ENCODE measurements around the gene FBXW9.
A peak's percentile ranks its signal among the peaks of the same experiment; 100 is the strongest.

The FBXW9 gene

GRCh38 chr19:12670159-12670928, 26.1 kb downstream of the FBXW9 start (continued):
- TF ChIP-seq, protein P1, sequence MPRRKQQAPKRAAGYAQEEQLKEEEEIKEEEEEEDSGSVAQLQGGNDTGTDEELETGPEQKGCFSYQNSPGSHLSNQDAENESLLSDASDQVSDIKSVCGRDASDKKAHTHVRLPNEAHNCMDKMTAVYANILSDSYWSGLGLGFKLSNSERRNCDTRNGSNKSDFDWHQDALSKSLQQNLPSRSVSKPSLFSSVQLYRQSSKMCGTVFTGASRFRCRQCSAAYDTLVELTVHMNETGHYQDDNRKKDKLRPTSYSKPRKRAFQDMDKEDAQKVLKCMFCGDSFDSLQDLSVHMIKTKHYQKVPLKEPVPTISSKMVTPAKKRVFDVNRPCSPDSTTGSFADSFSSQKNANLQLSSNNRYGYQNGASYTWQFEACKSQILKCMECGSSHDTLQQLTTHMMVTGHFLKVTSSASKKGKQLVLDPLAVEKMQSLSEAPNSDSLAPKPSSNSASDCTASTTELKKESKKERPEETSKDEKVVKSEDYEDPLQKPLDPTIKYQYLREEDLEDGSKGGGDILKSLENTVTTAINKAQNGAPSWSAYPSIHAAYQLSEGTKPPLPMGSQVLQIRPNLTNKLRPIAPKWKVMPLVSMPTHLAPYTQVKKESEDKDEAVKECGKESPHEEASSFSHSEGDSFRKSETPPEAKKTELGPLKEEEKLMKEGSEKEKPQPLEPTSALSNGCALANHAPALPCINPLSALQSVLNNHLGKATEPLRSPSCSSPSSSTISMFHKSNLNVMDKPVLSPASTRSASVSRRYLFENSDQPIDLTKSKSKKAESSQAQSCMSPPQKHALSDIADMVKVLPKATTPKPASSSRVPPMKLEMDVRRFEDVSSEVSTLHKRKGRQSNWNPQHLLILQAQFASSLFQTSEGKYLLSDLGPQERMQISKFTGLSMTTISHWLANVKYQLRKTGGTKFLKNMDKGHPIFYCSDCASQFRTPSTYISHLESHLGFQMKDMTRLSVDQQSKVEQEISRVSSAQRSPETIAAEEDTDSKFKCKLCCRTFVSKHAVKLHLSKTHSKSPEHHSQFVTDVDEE (CRISPR knock-in tag; IDR thresholded peaks at IDR 0.05): no peak
- TF ChIP-seq ZFP30 (CRISPR knock-in tag; IDR thresholded peaks at IDR 0.05): no peak
- TF ChIP-seq OSR1 (CRISPR knock-in tag; IDR thresholded peaks at IDR 0.05): no peak
- TF ChIP-seq TCF4 (CRISPR knock-in tag; IDR thresholded peaks at IDR 0.05; ENCODE audit: borderline replicate concordance): no peak

DNA sequence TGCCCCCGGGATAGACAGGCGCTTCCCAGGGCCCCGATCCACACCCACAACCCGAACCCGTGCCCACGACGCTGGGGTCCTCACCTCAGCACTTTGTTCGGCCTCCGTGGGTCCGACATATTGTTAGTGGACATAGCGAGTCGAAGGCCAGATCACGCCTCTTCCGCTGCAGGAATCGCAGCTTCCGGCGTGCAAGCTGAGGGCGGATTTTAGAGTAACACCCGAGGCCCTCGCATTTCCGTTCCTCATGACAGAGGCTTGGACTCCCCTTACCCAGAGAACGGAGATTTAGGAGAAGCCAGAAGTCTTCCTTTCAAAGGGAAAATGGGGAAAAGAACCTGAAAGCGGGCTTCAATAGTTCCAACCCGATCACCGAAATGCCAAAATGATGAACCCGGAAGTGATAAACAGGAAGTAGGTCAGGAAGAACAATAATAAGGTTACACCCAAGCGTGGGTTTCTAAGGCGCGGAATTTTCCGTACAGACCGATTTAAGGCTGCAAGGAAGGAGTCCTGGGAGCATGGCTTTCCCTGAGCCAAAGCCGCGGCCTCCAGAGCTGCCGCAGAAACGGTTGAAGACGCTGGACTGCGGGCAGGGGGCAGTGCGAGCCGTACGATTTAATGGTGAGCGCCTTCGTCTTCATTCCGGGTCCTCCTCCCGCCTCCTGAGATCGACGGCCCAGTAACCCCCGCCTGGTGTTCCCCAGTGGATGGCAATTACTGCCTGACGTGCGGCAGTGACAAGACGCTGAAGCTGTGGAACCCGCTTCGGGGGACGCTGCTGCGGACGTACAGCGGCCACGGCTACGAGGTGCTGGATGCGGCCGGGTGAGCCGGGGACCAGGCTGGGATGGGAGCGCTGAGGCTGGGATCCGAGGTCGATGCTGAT, 26.9 kb downstream of the FBXW9 start:
- ATAC-seq: peak; percentile 65
- TF ChIP-seq ZC3H10 (CRISPR knock-in tag; IDR thresholded peaks at IDR 0.05) (no peak), POU6F1 (CRISPR knock-in tag; IDR thresholded peaks at IDR 0.05; ENCODE audit: borderline replicate concordance, low read depth) (no peak), SNAI2 (CRISPR knock-in tag; IDR thresholded peaks at IDR 0.05) (no peak), OSR1 (CRISPR knock-in tag; IDR thresholded peaks at IDR 0.05) (no peak), PPARA (CRISPR knock-in tag; IDR thresholded peaks at IDR 0.05; ENCODE audit: borderline replicate concordance) (no peak), ZNF565 (CRISPR knock-in tag; conservative IDR thresholded peaks at IDR 0.05; ENCODE audit: low read depth) (no peak), ZNF8 (CRISPR knock-in tag; IDR thresholded peaks at IDR 0.05) (no peak)
- TF ChIP-seq, protein P1 (CRISPR knock-in tag; IDR thresholded peaks at IDR 0.05): no peak

DNA sequence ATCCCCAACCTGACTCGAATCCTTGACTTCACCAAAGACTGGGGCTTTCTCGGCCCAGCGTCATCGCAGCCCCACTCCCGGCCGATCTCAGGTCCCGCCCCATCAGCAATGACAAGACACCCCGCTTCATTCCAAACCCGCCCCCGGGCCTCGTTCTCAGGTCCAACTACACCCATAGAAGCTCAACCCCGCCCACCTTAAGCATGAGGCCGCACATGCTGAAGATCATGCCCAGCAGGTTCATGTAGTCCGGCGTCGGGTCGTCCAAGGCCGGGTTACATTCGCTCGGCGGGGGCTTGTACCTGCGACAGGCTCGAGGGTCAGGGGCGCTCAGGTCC, 27.5 kb downstream of the FBXW9 start:
- no peak for TF ChIP-seq ZFP30 (CRISPR knock-in tag; IDR thresholded peaks at IDR 0.05)
- TF ChIP-seq CSDC2 (CRISPR knock-in tag; IDR thresholded peaks at IDR 0.05): no peak
- TF ChIP-seq ZFP3 (CRISPR knock-in tag; IDR thresholded peaks at IDR 0.05): no peak
- TF ChIP-seq BACH2 (CRISPR knock-in tag; IDR thresholded peaks at IDR 0.05; ENCODE audit: borderline replicate concordance): no peak
- TF ChIP-seq ESRRG (CRISPR knock-in tag; IDR thresholded peaks at IDR 0.05): no peak
- no peak for TF ChIP-seq ZNF70 (CRISPR knock-in tag; IDR thresholded peaks at IDR 0.05)
- TF ChIP-seq, protein P1 (CRISPR knock-in tag; IDR thresholded peaks at IDR 0.05): no peak
- no peak for TF ChIP-seq ISL1 (CRISPR knock-in tag; IDR thresholded peaks at IDR 0.05)
- TF ChIP-seq PPARA (CRISPR knock-in tag; IDR thresholded peaks at IDR 0.05; ENCODE audit: borderline replicate concordance): no peak
- TF ChIP-seq ARNTL (CRISPR knock-in tag; IDR thresholded peaks at IDR 0.05; ENCODE audit: borderline replicate concordance, low read depth): no peak
- TF ChIP-seq CSRNP3 (CRISPR knock-in tag; IDR thresholded peaks at IDR 0.05): no peak
- peak; percentile 33 for ATAC-seq

All from SK-N-SH treated with all-trans-retinoic acid at 6 μM for 48 hours (cell line).